ENCODE data around the gene TMED7.
"Not testable (repeated sequence)": the region's sequence is repeated elsewhere in the genome, so short reads cannot be mapped to it uniquely, and the experiment has no call there.

Gene TMED7

DNA sequence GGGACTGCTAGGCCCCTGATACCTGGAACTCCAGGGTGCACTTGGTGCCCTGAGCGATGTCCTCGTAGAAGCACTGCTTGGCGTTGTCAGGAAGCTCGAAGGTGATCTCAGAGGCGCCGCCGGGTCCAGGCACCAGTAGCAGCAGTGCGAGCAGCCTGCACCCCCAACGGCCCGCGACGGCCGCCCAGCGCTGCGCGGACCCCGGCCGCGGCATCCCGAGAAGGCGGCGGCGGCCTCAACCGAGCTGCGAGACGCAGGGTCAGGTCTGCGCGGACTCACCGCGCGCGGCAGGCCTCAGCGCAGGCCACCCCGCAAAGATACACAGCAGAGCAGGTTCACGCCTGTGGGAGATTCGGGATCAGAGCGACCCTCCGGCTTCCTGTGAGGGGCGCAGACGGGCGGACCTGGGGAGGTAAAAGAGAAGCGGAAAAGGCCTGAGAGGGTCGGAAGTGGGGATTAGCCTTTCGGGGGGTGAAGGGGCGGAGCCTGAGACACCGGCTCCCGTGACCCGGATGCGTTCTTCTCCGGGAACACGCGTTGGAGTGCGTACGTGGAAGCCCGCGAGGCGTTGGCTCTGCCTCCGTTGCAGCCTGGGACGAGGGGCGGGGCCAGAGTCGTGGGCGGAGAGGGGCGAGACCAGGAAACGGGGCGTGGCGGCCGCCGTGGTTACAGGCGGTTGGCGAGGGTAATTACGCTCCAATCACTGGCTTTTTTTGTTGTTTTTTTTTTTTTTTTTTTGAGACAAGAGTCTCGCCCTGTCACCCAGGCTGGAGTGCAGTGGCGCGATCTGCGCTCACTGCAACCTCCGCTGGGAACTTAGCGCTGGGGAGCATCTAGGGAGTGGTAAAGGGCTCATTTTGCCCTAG lies at the start of gene TMED7:
TMED7 (minus strand) TSS at position 458 of the 866 bp plus-strand sequence; CDS start at position 214, 244 bp downstream.
- FAIRE-seq (peak; percentile 95), DNase-seq (ENCODE audit: insufficient read length, low spot score) (peak; percentile 86)

DNA sequence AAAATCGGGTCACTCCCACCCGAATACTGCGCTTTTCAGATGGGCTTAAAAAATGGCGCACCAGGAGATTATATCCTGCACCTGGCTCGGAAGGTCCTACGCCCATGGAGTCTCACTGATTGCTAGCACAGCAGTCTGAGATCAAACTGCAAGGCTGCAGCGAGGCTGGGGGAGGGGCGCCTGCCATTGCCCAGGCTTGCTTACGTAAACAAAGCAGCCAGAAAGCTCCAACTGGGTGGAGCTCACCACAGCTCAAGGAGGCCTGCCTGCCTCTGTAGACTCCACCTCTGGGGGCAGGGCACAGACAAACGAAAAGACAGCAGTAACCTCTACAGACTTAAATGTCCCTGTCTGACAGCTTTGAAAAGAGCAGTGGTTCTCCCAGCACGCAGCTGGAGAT lies 48.9 kb upstream of the TMED7 start:
- not testable (repeated sequence) for FAIRE-seq; DNase-seq (ENCODE audit: insufficient read length, low spot score)

More for the DNA sequence above, at the start of gene TMED7:
- TF ChIP-seq POLR2A (IDR thresholded peaks at IDR 0.05; ENCODE audit: low read depth, low read length), result peak; percentile 92

GRCh38 chr5:115673596-115673995 lies 47.8 kb upstream of the TMED7 start:
- no peak for TF ChIP-seq POLR2A (IDR thresholded peaks at IDR 0.05; ENCODE audit: low read depth, low read length)
- DNase-seq (ENCODE audit: insufficient read length, low spot score) (no peak), FAIRE-seq (no peak)

- TF ChIP-seq POLR2A (IDR thresholded peaks at IDR 0.05; ENCODE audit: low read depth, low read length), result no peak
- FAIRE-seq (no peak), DNase-seq (ENCODE audit: insufficient read length, low spot score) (no peak)
These were observed 46.1 kb upstream of the TMED7 start for GRCh38 chr5:115671939-115672338.

- no peak for FAIRE-seq
- no peak for TF ChIP-seq POLR2A (IDR thresholded peaks at IDR 0.05; ENCODE audit: low read depth, low read length)
- DNase-seq (ENCODE audit: insufficient read length, low spot score), result no peak
These were observed 40.2 kb upstream of the TMED7 start for GRCh38 chr5:115666023-115666422.

DNA sequence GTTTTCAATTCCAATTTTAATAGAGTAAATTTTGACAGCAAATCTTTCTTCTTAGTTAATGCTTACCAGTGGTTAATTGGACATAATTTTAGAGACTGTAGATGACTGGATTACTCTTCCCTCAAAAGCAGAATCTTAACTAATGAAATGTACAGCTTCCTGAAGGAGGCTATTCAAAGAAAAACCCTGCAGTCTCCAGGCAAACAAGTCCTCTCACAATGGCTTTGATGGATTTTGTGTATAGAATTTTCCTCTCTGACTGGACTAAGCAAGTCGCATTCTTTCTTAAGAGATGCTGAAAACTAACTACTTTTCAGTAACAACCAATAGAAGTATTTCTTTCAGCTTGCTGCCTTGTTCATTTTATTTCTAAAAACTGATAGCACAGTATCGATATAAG lies 35.7 kb upstream of the TMED7 start:
- TF ChIP-seq POLR2A (IDR thresholded peaks at IDR 0.05; ENCODE audit: low read depth, low read length), result no peak
- FAIRE-seq (no peak), DNase-seq (ENCODE audit: insufficient read length, low spot score) (no peak)

DNA sequence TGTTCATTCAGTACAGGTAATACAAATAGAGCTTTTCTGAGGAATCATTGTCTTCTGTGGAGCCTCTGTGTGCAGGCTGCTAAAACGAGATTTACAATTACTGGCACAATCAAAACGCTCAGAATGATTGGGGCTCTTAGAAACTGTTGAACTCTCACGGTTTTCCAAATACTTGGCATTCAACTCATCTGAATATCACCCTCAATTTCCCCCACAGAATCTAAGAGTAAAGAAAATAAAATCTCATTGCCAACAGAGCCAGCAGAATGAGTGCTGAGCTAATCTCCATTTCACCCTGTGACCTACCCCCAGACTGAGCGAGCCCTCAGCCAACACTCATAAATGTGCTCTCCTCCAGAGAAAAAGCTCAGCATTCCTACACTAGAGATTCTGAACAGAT lies 35.3 kb upstream of the TMED7 start:
- DNase-seq (ENCODE audit: insufficient read length, low spot score), result no peak
- TF ChIP-seq POLR2A (IDR thresholded peaks at IDR 0.05; ENCODE audit: low read depth, low read length), result no peak
- FAIRE-seq, result no peak

GRCh38 chr5:115657881-115658233 lies 32.0 kb upstream of the TMED7 start:
- TF ChIP-seq POLR2A (IDR thresholded peaks at IDR 0.05; ENCODE audit: low read depth, low read length), result no peak
- FAIRE-seq (peak; percentile 83), DNase-seq (ENCODE audit: insufficient read length, low spot score) (peak; percentile 16)

GRCh38 chr5:115657125-115657880 lies 31.5 kb upstream of the TMED7 start:
- FAIRE-seq (no peak), DNase-seq (ENCODE audit: insufficient read length, low spot score) (no peak)
- TF ChIP-seq POLR2A (IDR thresholded peaks at IDR 0.05; ENCODE audit: low read depth, low read length), result no peak

DNA sequence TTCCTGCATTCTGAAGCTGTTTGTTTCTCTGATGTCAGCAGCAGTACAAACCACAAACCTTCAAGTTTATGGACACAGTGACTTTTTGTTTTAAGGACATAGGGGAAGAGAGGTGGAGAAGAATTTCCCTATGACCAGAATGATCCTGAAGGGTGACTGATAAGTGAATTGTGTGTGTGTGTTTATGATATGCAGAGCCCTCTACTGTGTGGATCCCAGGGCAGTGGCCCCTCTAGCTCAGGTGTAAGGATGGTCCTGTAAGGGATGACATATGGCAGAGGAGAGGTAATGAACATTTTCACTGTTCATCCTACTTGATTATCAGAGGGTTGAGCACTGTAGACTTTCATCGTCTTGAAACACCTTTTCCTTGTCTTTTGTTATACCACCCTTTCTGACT lies 30.6 kb upstream of the TMED7 start:
- FAIRE-seq (no peak), DNase-seq (ENCODE audit: insufficient read length, low spot score) (no peak)
- no peak for TF ChIP-seq POLR2A (IDR thresholded peaks at IDR 0.05; ENCODE audit: low read depth, low read length)

DNA sequence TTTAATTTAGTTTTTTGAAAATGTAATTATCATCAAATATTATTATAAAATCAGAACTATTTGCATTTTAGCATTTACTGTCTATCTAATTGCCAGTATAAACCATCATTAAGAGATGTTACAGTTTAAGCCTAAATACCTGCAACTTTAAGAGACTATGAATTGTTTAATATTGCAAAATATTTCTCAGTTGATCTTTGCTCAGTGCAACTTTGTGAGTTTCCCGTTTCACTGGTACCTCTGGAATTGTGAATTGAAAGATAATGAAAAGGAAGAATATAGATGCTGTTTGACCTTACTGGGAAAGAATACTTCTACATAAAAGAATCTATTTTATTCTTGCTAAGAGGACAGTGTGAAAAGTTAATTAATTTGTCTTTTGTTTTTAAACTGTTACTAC lies 30.2 kb upstream of the TMED7 start:
- FAIRE-seq (no peak), DNase-seq (ENCODE audit: insufficient read length, low spot score) (no peak)
- no peak for TF ChIP-seq POLR2A (IDR thresholded peaks at IDR 0.05; ENCODE audit: low read depth, low read length)

GRCh38 chr5:115649541-115649940 lies 23.7 kb upstream of the TMED7 start:
- DNase-seq (ENCODE audit: insufficient read length, low spot score) (no peak), FAIRE-seq (no peak)
- TF ChIP-seq POLR2A (IDR thresholded peaks at IDR 0.05; ENCODE audit: low read depth, low read length), result no peak

DNA sequence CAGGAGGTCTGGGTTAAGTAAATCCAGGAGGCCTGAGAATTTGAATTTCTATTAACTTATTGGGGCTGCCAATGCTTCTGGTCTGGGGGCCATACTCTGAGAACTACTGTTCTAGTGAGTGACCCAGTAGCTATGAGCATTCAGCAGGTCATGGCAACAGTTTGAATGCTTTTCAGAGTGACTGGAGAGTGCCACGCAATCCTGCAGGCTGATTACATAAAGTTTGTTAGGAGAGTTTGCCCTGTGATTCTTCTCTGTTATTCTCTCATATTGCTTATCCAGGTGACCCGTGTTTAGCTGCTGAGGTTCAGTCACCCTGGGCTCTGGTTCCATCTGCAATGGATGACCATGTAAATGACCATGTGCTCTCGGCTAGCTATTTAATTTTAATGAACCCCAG lies 22.2 kb upstream of the TMED7 start:
- FAIRE-seq (no peak), DNase-seq (ENCODE audit: insufficient read length, low spot score) (no peak)
- no peak for TF ChIP-seq POLR2A (IDR thresholded peaks at IDR 0.05; ENCODE audit: low read depth, low read length)

GRCh38 chr5:115645386-115645785 lies 19.6 kb upstream of the TMED7 start:
- not testable (repeated sequence) for FAIRE-seq

DNA sequence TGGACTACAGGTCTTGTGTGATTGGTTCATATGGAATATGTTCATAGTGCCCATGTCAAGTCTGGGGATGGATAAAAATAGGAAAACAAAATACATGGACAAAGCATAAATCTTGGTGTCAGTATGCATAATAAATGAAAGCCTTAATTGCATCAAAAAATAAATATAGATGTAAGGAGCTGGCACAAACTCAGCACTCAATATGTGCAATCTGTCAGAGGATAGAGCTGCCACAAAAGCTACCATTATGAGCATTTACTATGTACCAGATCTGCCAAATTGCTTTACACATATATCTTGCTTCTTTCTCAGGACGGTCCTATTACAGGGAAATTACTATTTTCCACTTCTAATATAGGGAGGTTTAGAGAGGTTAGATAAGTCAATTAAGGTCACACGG lies 18.2 kb upstream of the TMED7 start:
- no peak for DNase-seq (ENCODE audit: insufficient read length, low spot score)
- no peak for FAIRE-seq
- no peak for TF ChIP-seq POLR2A (IDR thresholded peaks at IDR 0.05; ENCODE audit: low read depth, low read length)

More at GRCh38 chr5:115645386-115645785, 19.6 kb upstream of the TMED7 start:
- DNase-seq (ENCODE audit: insufficient read length, low spot score), result not testable (repeated sequence)
